ENCODE data around the gene KIF2C. TPM values are rescaled to one million over a fixed set of nuclear protein-coding genes. Genes with fewer than 3 reads are reported as not detected.
A peak's percentile ranks its signal among the peaks of the same experiment; 100 is the strongest.

Gene KIF2C
- total and polyA plus RNA-seq, 9 of the 15 experiments (the other 6 are each of a cell fraction or from before 2014, with no cell fraction given) = 84.9 to 226 (median 169) TPM

DNA sequence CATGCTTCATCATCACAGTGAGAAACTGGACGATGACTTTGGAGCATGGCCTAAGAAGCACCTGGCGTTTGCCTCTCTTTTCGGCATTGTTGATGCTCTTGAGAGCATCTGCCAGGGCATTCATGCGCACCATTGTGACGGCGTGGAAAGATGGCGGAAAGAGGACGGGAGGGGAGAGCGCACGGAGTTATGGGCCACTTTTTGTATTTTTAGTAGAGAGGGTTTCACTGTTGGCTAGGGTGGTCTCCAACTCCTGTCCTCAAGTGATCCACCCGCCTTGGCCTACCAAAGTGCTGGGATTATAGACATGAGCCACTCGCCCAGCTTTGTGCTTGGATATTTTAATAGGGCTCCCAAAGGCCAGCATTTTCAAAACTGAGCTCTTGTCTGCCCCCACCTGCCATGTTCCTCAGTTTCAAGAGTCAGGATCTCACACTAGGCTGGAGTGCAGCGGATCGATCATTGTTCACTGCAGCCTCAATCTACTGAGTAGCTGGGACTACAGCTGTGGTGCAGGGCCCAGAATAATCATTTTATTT, 41.0 kb downstream of the KIF2C start:
- H3K9me1 ChIP-seq (ENCODE audit: control insufficient read depth, insufficient read depth, low read length) = peaks cover 10% of the 10 kb centered on the region
- peaks cover 31% of the 10 kb centered on the region for H4K20me1 ChIP-seq (replicated peaks; ENCODE audit: control insufficient read depth, insufficient read depth, low read length)
- no peak overlapping the region for H3K4me2 ChIP-seq (ENCODE audit: insufficient read depth, low read length)
- H3K27ac ChIP-seq (ENCODE audit: extremely low read depth, low read depth, low read length) = peak overlapping the region; percentile 11; the same call in 1 of the 3 replicates
- peaks cover 36% of the 10 kb centered on the region for H3K79me2 ChIP-seq (ENCODE audit: control insufficient read depth, insufficient read depth, low read length)
- peak in 1 of 4 experiments; percentile 51 for DNase-seq (ENCODE audit: extremely low read depth in 1 of 4, low spot score in 3 of 4)
- ATAC-seq = peak; percentile 42
- no peaks in the 10 kb centered on the region for H3K9me3 ChIP-seq (replicated peaks; ENCODE audit: control insufficient read depth, insufficient read depth, low read depth, low read length)
- no TSS peak for BruUV-seq (replicated peaks)
- POLR2A ChIA-PET = interaction anchor here (0.9 to 11.6 kb wide), 15 partner anchors 8 to 951 kb away, joined by 3 to 253 read pairs (median 4); partner anchors contain the start of genes BEST4, BTBD19, PLK3 and UROD
- peaks cover 13 to 20% of the 10 kb centered on the region in 2 experiments for H3K4me1 ChIP-seq (replicated peaks in 1 of 2; ENCODE audit: control insufficient read depth in 2 of 2, insufficient read depth in 2 of 2, low read length in 2 of 2)
- in situ Hi-C loops (cut with MboI) (no loop called here), intact Hi-C loops (cut with micrococcal nuclease) (no loop called here)
- CTCF ChIA-PET (ENCODE audit: low intra/inter-chr PET ratio) = no interaction called here
- H3K36me3 ChIP-seq (ENCODE audit: control insufficient read depth, insufficient read depth, low read length) = peaks cover 60% of the 10 kb centered on the region
- H2AFZ ChIP-seq (ENCODE audit: low read depth, low read length) = no peak overlapping the region
- WGBS (ENCODE audit: insufficient coverage, low coverage, missing lambda C conversion rate) = 90% methylated on average over 14 of the region's 14 CpGs
- FAIRE-seq = no peak
- H3K4me3 ChIP-seq = no peak overlapping the region
- H3K27me3 ChIP-seq (ENCODE audit: control insufficient read depth in 2 of 2, insufficient read depth in 2 of 2, low read length in 2 of 2) = no peaks in the 10 kb centered on the region
- no peak overlapping the region for H3K9ac ChIP-seq (ENCODE audit: insufficient read depth in 1 of 2, low read depth in 2 of 2, low read length in 2 of 2)
- TF ChIP-seq, protein P1, sequence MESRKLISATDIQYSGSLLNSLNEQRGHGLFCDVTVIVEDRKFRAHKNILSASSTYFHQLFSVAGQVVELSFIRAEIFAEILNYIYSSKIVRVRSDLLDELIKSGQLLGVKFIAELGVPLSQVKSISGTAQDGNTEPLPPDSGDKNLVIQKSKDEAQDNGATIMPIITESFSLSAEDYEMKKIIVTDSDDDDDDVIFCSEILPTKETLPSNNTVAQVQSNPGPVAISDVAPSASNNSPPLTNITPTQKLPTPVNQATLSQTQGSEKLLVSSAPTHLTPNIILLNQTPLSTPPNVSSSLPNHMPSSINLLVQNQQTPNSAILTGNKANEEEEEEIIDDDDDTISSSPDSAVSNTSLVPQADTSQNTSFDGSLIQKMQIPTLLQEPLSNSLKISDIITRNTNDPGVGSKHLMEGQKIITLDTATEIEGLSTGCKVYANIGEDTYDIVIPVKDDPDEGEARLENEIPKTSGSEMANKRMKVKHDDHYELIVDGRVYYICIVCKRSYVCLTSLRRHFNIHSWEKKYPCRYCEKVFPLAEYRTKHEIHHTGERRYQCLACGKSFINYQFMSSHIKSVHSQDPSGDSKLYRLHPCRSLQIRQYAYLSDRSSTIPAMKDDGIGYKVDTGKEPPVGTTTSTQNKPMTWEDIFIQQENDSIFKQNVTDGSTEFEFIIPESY (CRISPR knock-in tag; IDR thresholded peaks at IDR 0.05) = 0 out of 2 replicates have a peak, but pooled peaks have one; percentile 44
- TF ChIP-seq ZNF586 (CRISPR knock-in tag; conservative IDR thresholded peaks at IDR 0.05) = no peak
- no peak for TF ChIP-seq POLR3G (IDR thresholded peaks at IDR 0.05; ENCODE audit: extremely low read depth, insufficient read length, insufficient replicate concordance)
- TF ChIP-seq, protein P2, sequence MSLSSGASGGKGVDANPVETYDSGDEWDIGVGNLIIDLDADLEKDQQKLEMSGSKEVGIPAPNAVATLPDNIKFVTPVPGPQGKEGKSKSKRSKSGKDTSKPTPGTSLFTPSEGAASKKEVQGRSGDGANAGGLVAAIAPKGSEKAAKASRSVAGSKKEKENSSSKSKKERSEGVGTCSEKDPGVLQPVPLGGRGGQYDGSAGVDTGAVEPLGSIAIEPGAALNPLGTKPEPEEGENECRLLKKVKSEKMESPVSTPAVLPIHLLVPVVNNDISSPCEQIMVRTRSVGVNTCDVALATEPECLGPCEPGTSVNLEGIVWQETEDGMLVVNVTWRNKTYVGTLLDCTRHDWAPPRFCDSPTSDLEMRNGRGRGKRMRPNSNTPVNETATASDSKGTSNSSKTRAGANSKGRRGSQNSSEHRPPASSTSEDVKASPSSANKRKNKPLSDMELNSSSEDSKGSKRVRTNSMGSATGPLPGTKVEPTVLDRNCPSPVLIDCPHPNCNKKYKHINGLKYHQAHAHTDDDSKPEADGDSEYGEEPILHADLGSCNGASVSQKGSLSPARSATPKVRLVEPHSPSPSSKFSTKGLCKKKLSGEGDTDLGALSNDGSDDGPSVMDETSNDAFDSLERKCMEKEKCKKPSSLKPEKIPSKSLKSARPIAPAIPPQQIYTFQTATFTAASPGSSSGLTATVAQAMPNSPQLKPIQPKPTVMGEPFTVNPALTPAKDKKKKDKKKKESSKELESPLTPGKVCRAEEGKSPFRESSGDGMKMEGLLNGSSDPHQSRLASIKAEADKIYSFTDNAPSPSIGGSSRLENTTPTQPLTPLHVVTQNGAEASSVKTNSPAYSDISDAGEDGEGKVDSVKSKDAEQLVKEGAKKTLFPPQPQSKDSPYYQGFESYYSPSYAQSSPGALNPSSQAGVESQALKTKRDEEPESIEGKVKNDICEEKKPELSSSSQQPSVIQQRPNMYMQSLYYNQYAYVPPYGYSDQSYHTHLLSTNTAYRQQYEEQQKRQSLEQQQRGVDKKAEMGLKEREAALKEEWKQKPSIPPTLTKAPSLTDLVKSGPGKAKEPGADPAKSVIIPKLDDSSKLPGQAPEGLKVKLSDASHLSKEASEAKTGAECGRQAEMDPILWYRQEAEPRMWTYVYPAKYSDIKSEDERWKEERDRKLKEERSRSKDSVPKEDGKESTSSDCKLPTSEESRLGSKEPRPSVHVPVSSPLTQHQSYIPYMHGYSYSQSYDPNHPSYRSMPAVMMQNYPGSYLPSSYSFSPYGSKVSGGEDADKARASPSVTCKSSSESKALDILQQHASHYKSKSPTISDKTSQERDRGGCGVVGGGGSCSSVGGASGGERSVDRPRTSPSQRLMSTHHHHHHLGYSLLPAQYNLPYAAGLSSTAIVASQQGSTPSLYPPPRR (CRISPR knock-in tag; IDR thresholded peaks at IDR 0.05; ENCODE audit: borderline replicate concordance) = 0 out of 2 replicates have a peak, but pooled peaks have one; percentile 14
- TF ChIP-seq CCAR2 (IDR thresholded peaks at IDR 0.05; ENCODE audit: low read depth, low read length) = no peak
- peak; percentile 83; the same call in 1 of the 2 replicates for TF ChIP-seq THRAP3 (IDR thresholded peaks at IDR 0.05; ENCODE audit: borderline replicate concordance)
- TF ChIP-seq SMARCC2 (IDR thresholded peaks at IDR 0.05; ENCODE audit: low read depth) = no peak
- TF ChIP-seq OTX1 (CRISPR knock-in tag; IDR thresholded peaks at IDR 0.05) = no peak
- no peak for TF ChIP-seq ZNF347 (CRISPR knock-in tag; IDR thresholded peaks at IDR 0.05; ENCODE audit: low read depth)
- TF ChIP-seq, protein P3, sequence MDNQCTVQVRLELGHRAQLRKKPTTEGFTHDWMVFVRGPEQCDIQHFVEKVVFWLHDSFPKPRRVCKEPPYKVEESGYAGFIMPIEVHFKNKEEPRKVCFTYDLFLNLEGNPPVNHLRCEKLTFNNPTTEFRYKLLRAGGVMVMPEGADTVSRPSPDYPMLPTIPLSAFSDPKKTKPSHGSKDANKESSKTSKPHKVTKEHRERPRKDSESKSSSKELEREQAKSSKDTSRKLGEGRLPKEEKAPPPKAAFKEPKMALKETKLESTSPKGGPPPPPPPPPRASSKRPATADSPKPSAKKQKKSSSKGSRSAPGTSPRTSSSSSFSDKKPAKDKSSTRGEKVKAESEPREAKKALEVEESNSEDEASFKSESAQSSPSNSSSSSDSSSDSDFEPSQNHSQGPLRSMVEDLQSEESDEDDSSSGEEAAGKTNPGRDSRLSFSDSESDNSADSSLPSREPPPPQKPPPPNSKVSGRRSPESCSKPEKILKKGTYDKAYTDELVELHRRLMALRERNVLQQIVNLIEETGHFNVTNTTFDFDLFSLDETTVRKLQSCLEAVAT (IDR thresholded peaks at IDR 0.05) = peak in 1 of 2 experiments; percentile 68; a peak in 1 of 4 replicates
- no peak for TF ChIP-seq SOX6 (IDR thresholded peaks at IDR 0.05)
- no peak for TF ChIP-seq NELFE (IDR thresholded peaks at IDR 0.05; ENCODE audit: insufficient read depth, insufficient read length)

Data from K562 (cell line).